ENCODE data around the gene LNP1.

DNA sequence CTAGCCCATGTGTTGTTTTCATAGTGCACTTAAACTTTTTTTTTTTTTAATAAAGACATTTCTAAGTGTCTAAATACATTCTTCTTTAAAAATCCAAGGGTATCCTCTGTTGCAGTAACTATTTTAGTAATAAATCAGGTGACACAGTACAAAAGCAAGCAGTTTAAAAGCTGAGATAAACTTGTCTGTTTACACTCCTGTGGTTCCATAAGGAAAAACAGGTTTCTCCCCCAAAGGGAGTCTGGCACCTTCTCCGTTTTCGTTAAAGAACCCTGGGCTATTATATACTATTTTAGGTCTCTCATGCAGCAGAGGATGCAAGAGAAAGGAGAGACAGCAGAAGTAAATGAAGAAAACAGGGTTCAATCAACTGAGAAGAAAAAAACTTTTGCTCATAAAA is 47.9 kb downstream of the LNP1 start:
- TF ChIP-seq, protein P1, sequence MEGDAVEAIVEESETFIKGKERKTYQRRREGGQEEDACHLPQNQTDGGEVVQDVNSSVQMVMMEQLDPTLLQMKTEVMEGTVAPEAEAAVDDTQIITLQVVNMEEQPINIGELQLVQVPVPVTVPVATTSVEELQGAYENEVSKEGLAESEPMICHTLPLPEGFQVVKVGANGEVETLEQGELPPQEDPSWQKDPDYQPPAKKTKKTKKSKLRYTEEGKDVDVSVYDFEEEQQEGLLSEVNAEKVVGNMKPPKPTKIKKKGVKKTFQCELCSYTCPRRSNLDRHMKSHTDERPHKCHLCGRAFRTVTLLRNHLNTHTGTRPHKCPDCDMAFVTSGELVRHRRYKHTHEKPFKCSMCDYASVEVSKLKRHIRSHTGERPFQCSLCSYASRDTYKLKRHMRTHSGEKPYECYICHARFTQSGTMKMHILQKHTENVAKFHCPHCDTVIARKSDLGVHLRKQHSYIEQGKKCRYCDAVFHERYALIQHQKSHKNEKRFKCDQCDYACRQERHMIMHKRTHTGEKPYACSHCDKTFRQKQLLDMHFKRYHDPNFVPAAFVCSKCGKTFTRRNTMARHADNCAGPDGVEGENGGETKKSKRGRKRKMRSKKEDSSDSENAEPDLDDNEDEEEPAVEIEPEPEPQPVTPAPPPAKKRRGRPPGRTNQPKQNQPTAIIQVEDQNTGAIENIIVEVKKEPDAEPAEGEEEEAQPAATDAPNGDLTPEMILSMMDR (IDR thresholded peaks at IDR 0.05): no peak
- TF ChIP-seq POLR2A (IDR thresholded peaks at IDR 0.05): no peak

Data from thyroid gland (tissue), 4 donors.